K562 (cell line): ENCODE data around the gene FUT8. TPM values are rescaled to one million over a fixed set of nuclear protein-coding genes. Genes with fewer than 3 reads are reported as not detected.

ENCODE experiments used
- ATAC-seq: fragments of 200-7000 bp; cut with Tn5 transposase; 3 replicates; pipeline ENCODE4 v1.9.1; 2020; ENCODE audit warnings: moderate library complexity
- BruUV-seq: library from RNA; stranded (reverse); fragments of 400-500 nt; replicated peaks from 2 replicates; lab custom pipeline; 2021; lab: Mats Ljungman, UMichigan
- CTCF ChIA-PET: fragments of 300-600 bp; formaldehyde crosslinking; extraction: SDS; loops from one replicate; lab custom pipeline; 2021; ENCODE audit warnings: low intra/inter-chr PET ratio; lab: Yijun Ruan, JAX
- POLR2A ChIA-PET: fragments of 300-600, 350-650 bp; sonication (Branson Sonifier 250); formaldehyde crosslinking; extraction: SDS; loops from one replicate; lab custom pipeline; 2021; ENCODE audit warnings: antibody characterized with exemption, inconsistent platforms; lab: Yijun Ruan, JAX
- DNase-seq, 4 experiments: peaks; one replicate each; pipeline versions ENCODE4 v3.0.0 to v3.0.0-alpha.2; 2011 to 2018; ENCODE audit warnings: low spot score in 3 of 4, mixed read lengths in 3 of 4; ENCODE audit errors: extremely low read depth in 1 of 4
- FAIRE-seq: peaks from 2 replicates; lab custom pipeline; 2011; peaks lifted over from hg19 to GRCh38; lab: Jason Lieb, UNC
- H2AFZ ChIP-seq: 2 replicates; pipeline ENCODE4 v1.6.0; 2011; ENCODE audit warnings: low read depth, low read length, control low read depth, inconsistent platforms
- H3K27ac ChIP-seq: fragments of 200-600 bp; 3 replicates; pipeline ENCODE4 v1.8.0; 2011; ENCODE audit warnings: low read depth, mild to moderate bottlenecking, control low read depth, inconsistent platforms, low read length, moderate library complexity, mixed read lengths; ENCODE audit errors: extremely low read depth
- H3K27me3 ChIP-seq, 2 experiments: fragments of 300-600 bp in 1 of 2; 2 replicates in 1 of 2; 3 replicates in 1 of 2; pipeline versions ENCODE4 v1.6.0 to v1.8.0; 2011; ENCODE audit warnings: inconsistent platforms in 2 of 2, low read length in 2 of 2, mild to moderate bottlenecking in 1 of 2, mixed read lengths in 1 of 2, moderate library complexity in 1 of 2; ENCODE audit not compliant: control insufficient read depth in 2 of 2, insufficient read depth in 2 of 2
- H3K36me3 ChIP-seq: fragments of 300-600 bp; 3 replicates; pipeline ENCODE4 v1.8.0; 2011; ENCODE audit warnings: mild to moderate bottlenecking, low read length, inconsistent platforms; ENCODE audit not compliant: control insufficient read depth, insufficient read depth
- H3K4me1 ChIP-seq, 2 experiments: fragments of 200-600 bp in 1 of 2; replicated peaks in 1 of 2; 2 replicates in 1 of 2; 3 replicates in 1 of 2; pipeline versions ENCODE4 v1.5.1 to v1.8.0; 2011; ENCODE audit warnings: inconsistent platforms in 2 of 2, low read length in 2 of 2, mild to moderate bottlenecking in 1 of 2, mixed read lengths in 1 of 2, moderate library complexity in 1 of 2; ENCODE audit not compliant: control insufficient read depth in 2 of 2, insufficient read depth in 2 of 2
- H3K4me2 ChIP-seq: 2 replicates; pipeline ENCODE4 v1.6.1; 2011; ENCODE audit warnings: low read length, control low read depth, inconsistent platforms, mixed read lengths; ENCODE audit not compliant: insufficient read depth
- H3K4me3 ChIP-seq: fragments of 200-600 bp; sonication (generic), shearing (Covaris generic); 2 replicates; pipeline ENCODE4 v1.5.1; 2016; ENCODE audit warnings: control low read depth, inconsistent platforms
- H3K79me2 ChIP-seq: fragments of 200-600 bp; 3 replicates; pipeline ENCODE4 v1.8.0; 2011; ENCODE audit warnings: low read length, inconsistent platforms; ENCODE audit not compliant: control insufficient read depth, insufficient read depth
- H3K9ac ChIP-seq, 2 experiments: 2 replicates each; pipeline versions ENCODE4 v1.6.0 to v1.6.1; 2011; ENCODE audit warnings: low read depth in 2 of 2, low read length in 2 of 2, control low read depth in 1 of 2, inconsistent platforms in 1 of 2, mild to moderate bottlenecking in 1 of 2, mixed read lengths in 1 of 2; ENCODE audit not compliant: insufficient read depth in 1 of 2
- H3K9me1 ChIP-seq: one replicate; pipeline ENCODE4 v1.6.0; 2011; ENCODE audit warnings: inconsistent platforms, mild to moderate bottlenecking, low read length, moderate library complexity; ENCODE audit not compliant: control insufficient read depth, insufficient read depth
- H3K9me3 ChIP-seq: replicated peaks from 2 replicates; pipeline ENCODE4 v1.5.1; 2011; ENCODE audit warnings: low read depth, low read length, inconsistent platforms; ENCODE audit not compliant: control insufficient read depth, insufficient read depth
- H4K20me1 ChIP-seq: replicated peaks from 2 replicates; pipeline ENCODE4 v1.6.1; 2011; ENCODE audit warnings: low read length, inconsistent platforms, mixed read lengths; ENCODE audit not compliant: control insufficient read depth, insufficient read depth
- E2F8 ChIP-seq: fragments of 450-650 bp; IDR thresholded peaks from 2 replicates; pipeline ENCODE4 v1.7.1; 2018; ENCODE audit warnings: mild to moderate bottlenecking, low read depth; ENCODE audit not compliant: partially characterized antibody
- FOXP1 ChIP-seq: sonication (generic); formaldehyde crosslinking; IDR thresholded peaks from 2 replicates; pipeline ENCODE4 v1.8.0; 2022; ENCODE audit warnings: mild to moderate bottlenecking, missing genetic modification reagents
- KHSRP ChIP-seq: fragments of 450-650 bp; IDR thresholded peaks from 2 replicates; pipeline ENCODE4 v1.6.1; 2017
- MAFF ChIP-seq: IDR thresholded peaks from 2 replicates; pipeline ENCODE4 v1.6.1; 2012; ENCODE audit warnings: low read length, improper control_type of control experiment
- NCOA4 ChIP-seq: fragments of 450-650 bp; IDR thresholded peaks from 2 replicates; pipeline ENCODE4 v1.6.1; 2018; ENCODE audit warnings: mild to moderate bottlenecking; ENCODE audit not compliant: partially characterized antibody
- POLR3G ChIP-seq: IDR thresholded peaks from 2 replicates; pipeline ENCODE4 v1.6.1; 2011; ENCODE audit not compliant: insufficient read length, insufficient replicate concordance; ENCODE audit errors: extremely low read depth
- ZMIZ1 ChIP-seq, 2 experiments: fragments of 150-350 bp in 1 of 2; IDR thresholded peaks; 2 replicates each; pipeline ENCODE4 v1.6.1; 2012 to 2016; ENCODE audit warnings: low read depth in 2 of 2, low read length in 2 of 2, mild to moderate bottlenecking in 1 of 2, moderate library complexity in 1 of 2
- WGBS: fragments of 100-300 bp; shearing (Covaris generic); methylation state at CpG from one replicate; pipeline ENCODE4 v1.1.6; 2016; ENCODE audit warnings: low coverage, mixed read lengths; ENCODE audit not compliant: insufficient coverage; ENCODE audit errors: missing lambda C conversion rate; 5-methylcytosine and 5-hydroxymethylcytosine counted together
- in situ Hi-C: fragments of 300-500 bp; cut with MboI; formaldehyde crosslinking; loops from 4 replicates; pipeline ENCODE4 v1.15.0; 2018; ENCODE audit warnings: inconsistent platforms, mixed read lengths
- intact Hi-C: fragments of 100-400 bp; cut with micrococcal nuclease; formaldehyde crosslinking; loops from 2 replicates; pipeline ENCODE4 v1.14.2; 2022
- polyA plus RNA-seq, 8 experiments: library from polyadenylated mRNA; depleted of rRNA in 4 of 8; stranded (reverse) in 5 of 8; unstranded in 3 of 8; fragments of >200 nt; fragmentation: Nextera tagmentation in 2 of 8; fragmentation: Illumina TruSeq in 1 of 8; extraction: Ambion mirVana in 2 of 8; extraction: Trizol in 1 of 8; gene quantifications; 2 replicates each; pipeline versions ENCODE4 v1.2.1 to v1.2.3, GENCODE V29; 2011 to 2014; ENCODE audit warnings: inconsistent platforms in 1 of 8, missing spikeins in 1 of 8
- total RNA-seq, 7 experiments: library from RNA; depleted of rRNA in 6 of 7; stranded (reverse); fragments of >200 nt in 6 of 7; fragmentation: Illumina TruSeq in 2 of 7; extraction: Trizol in 2 of 7; gene quantifications; 2 replicates each; pipeline versions ENCODE4 v1.2.1 to v1.2.3, GENCODE V29; 2011 to 2021; ENCODE audit warnings: low replicate concordance in 1 of 7

Gene FUT8
- total and polyA plus RNA-seq, 9 of the 15 experiments (the other 6 are each of a cell fraction or from before 2014, with no cell fraction given) = 4.1 to 15.2 (median 7.8) TPM

GRCh38 chr14:65585216-65585615 is 172.7 kb downstream of the FUT8 start:
- H3K9me1 ChIP-seq = no peaks in the 10 kb centered on the region
- no peaks in the 10 kb centered on the region for H4K20me1 ChIP-seq
- in situ Hi-C loops (no loop called here), intact Hi-C loops (no loop called here)
- no peak overlapping the region for H3K27ac ChIP-seq
- no peak overlapping the region for H3K4me2 ChIP-seq
- no peaks in the 10 kb centered on the region for H3K36me3 ChIP-seq
- H3K9ac ChIP-seq = no peak overlapping the region
- H3K4me1 ChIP-seq = no peaks in the 10 kb centered on the region
- no peak overlapping the region for H2AFZ ChIP-seq
- ATAC-seq = no peak
- no peaks in the 10 kb centered on the region for H3K79me2 ChIP-seq
- no peaks in the 10 kb centered on the region for H3K27me3 ChIP-seq
- H3K9me3 ChIP-seq = no peaks in the 10 kb centered on the region
- POLR2A ChIA-PET = no interaction called here
- no peak for TF ChIP-seq POLR3G
- no TSS peak for BruUV-seq
- no peak overlapping the region for H3K4me3 ChIP-seq
- CTCF ChIA-PET = no interaction called here
- no peak for DNase-seq
- no peak for FAIRE-seq
- WGBS = 0% methylated on average over 1 of the region's 1 CpG

- H3K9ac ChIP-seq = no peak overlapping the region
- FAIRE-seq (no peak), DNase-seq (no peak), ATAC-seq (no peak)
- H3K4me1 ChIP-seq = no peaks in the 10 kb centered on the region
- H2AFZ ChIP-seq = no peak overlapping the region
- no peak overlapping the region for H3K4me3 ChIP-seq
- no peaks in the 10 kb centered on the region for H3K9me1 ChIP-seq
- H3K36me3 ChIP-seq = no peaks in the 10 kb centered on the region
- no peaks in the 10 kb centered on the region for H3K79me2 ChIP-seq
- H3K4me2 ChIP-seq = no peak overlapping the region
- 44% methylated on average over 3 of the region's 4 CpGs for WGBS
- H3K27me3 ChIP-seq = no peaks in the 10 kb centered on the region
- no peak overlapping the region for H3K27ac ChIP-seq
- ChIA-PET POLR2A (no interaction called here), CTCF (no interaction called here)
- no TSS peak for BruUV-seq
- intact Hi-C loops = no loop called here
- in situ Hi-C loops = no loop called here
- no peaks in the 10 kb centered on the region for H4K20me1 ChIP-seq
- TF ChIP-seq E2F8 = no peak
- no peak for TF ChIP-seq KHSRP
- no peak for TF ChIP-seq MAFF
- no peak for TF ChIP-seq NCOA4
- no peak for TF ChIP-seq FOXP1 (CRISPR knock-in tag)
- TF ChIP-seq ZMIZ1 (IDR thresholded peaks at IDR 0.05; ENCODE audit: low read depth in 2 of 2, low read length in 2 of 2) = no peak
- TF ChIP-seq, all 486 proteins: peak for 0
- H3K9me3 ChIP-seq = no peaks in the 10 kb centered on the region
Observed at GRCh38 chr14:65588426-65589140, 176.1 kb downstream of the FUT8 start.
